Colonic mucosa (tissue), 4 donors: Measurements from ENCODE around the gene TMEM132E. TPM values are rescaled to one million over a fixed set of nuclear protein-coding genes. Genes with fewer than 3 reads are reported as not detected.

Source experiments
- DNase-seq: peaks from one replicate; pipeline ENCODE4 v3.0.0-alpha.2; 2020
- H3K27ac ChIP-seq: fragments of 200-600 bp; one replicate; pipeline ENCODE4 v1.8.0; 2021
- H3K27me3 ChIP-seq: fragments of 200-600 bp; one replicate; pipeline ENCODE4 v1.8.0; 2021
- H3K36me3 ChIP-seq: fragments of 200-600 bp; one replicate; pipeline ENCODE4 v1.8.0; 2021
- H3K4me1 ChIP-seq: fragments of 200-600 bp; one replicate; pipeline ENCODE4 v1.8.0; 2021; ENCODE audit warnings: mild to moderate bottlenecking
- H3K4me3 ChIP-seq: fragments of 200-600 bp; one replicate; pipeline ENCODE4 v1.8.0; 2021
- H3K9ac ChIP-seq, 2 donors: one replicate each; pipeline ENCODE4 v1.7.0; 2013; ENCODE audit warnings: control low read depth in 2 of 2, low read depth in 2 of 2, low read length in 2 of 2
- H3K9me3 ChIP-seq: fragments of 200-600 bp; one replicate; pipeline ENCODE4 v1.8.0; 2021
- CTCF ChIP-seq: fragments of 200-600 bp; IDR thresholded peaks from one replicate; pipeline ENCODE4 v1.8.0; 2022; ENCODE audit warnings: antibody characterized with exemption, mild to moderate bottlenecking
- intact Hi-C: fragments of 100-400 bp; cut with DNase I; formaldehyde crosslinking; loops from one replicate; pipeline ENCODE4 v1.14.1; 2022
- total RNA-seq, 2 donors: library from RNA; stranded (reverse); fragmentation: NEBNext Ultra II Directional in 1 of 2; extraction: Animal tissue kit (Norgen Biotek cat#: 25700) in 1 of 2; gene quantifications; one replicate each; pipeline ENCODE4 v1.2.1, GENCODE V29; 2021
- donor health status: healthy.
- donor health status: DM: no; HTN: no; CAD: no.
- donor health status: DM: no; HTN: no; CAD: no.

The TMEM132E gene
- total RNA-seq, 2 donors from 2014 or later = 0.10 to 0.11 TPM

GRCh38 chr17:34592002-34592401, 12.6 kb downstream of the TMEM132E start:
- H3K27ac ChIP-seq = no peak overlapping the region
- H3K27me3 ChIP-seq = no peaks in the 10 kb centered on the region
- intact Hi-C loops = no loop called here

GRCh38 chr17:34596920-34597319, 17.5 kb downstream of the TMEM132E start:
- no peaks in the 10 kb centered on the region for H3K36me3 ChIP-seq
- H3K4me3 ChIP-seq = no peak overlapping the region
- no peaks in the 10 kb centered on the region for H3K9me3 ChIP-seq
- intact Hi-C loops = no loop called here
- no peak for TF ChIP-seq CTCF
- H3K27ac ChIP-seq = no peak overlapping the region
- no peak for DNase-seq
- H3K4me1 ChIP-seq = no peaks in the 10 kb centered on the region
- no peak overlapping the region for H3K9ac ChIP-seq
- H3K27me3 ChIP-seq = no peaks in the 10 kb centered on the region

More at GRCh38 chr17:34592002-34592401, 12.6 kb downstream of the TMEM132E start:
- H3K9ac ChIP-seq = no peak overlapping the region
- no peak overlapping the region for H3K4me3 ChIP-seq
- H3K36me3 ChIP-seq = no peaks in the 10 kb centered on the region
- no peak for DNase-seq
- H3K4me1 ChIP-seq = no peaks in the 10 kb centered on the region
- no peak for TF ChIP-seq CTCF
- no peaks in the 10 kb centered on the region for H3K9me3 ChIP-seq

DNA sequence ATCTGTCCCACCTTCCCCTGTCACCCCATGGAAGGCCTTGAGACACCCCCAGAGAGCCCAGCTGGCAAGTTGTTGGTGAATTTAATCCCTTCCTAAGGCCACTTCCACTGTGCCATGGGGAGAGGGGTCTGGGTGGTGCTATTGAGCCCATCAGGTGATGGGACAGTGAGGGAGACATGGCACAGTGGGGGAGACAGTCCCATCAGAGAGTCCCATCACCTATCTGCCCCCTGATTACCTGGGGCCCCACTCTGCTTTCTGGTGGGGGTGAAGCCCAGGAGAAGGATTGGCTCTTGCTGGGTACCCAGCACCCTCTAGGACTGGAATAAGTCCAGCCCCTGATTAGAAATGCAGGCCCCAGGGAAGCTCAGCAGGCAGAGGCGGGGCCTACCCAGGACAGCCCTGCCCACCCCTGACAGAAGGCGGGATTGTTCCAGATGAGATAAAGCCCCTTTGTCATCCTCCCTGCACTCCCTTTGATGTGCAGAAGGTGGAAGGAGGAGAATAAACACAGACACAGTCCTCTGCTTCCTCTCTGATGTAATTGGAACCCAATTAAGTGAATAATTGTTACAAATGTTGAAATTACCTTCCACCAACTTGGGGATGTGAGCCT, 18.9 kb downstream of the TMEM132E start:
- intact Hi-C loops = no loop called here
- TF ChIP-seq CTCF = no peak
- Histone ChIP-seq H3K4me1 (no peaks in the 10 kb centered on the region), H3K27me3 (no peaks in the 10 kb centered on the region), H3K4me3 (no peak overlapping the region), H3K36me3 (no peaks in the 10 kb centered on the region), H3K9me3 (no peaks in the 10 kb centered on the region), H3K27ac (no peak overlapping the region), H3K9ac (no peak overlapping the region)
- no peak for DNase-seq

GRCh38 chr17:34601416-34601815, 22.0 kb downstream of the TMEM132E start:
- Histone ChIP-seq H3K9me3 (no peaks in the 10 kb centered on the region), H3K9ac (no peak overlapping the region), H3K4me3 (no peak overlapping the region), H3K36me3 (no peaks in the 10 kb centered on the region), H3K4me1 (no peaks in the 10 kb centered on the region), H3K27ac (no peak overlapping the region), H3K27me3 (no peaks in the 10 kb centered on the region)
- DNase-seq = no peak
- intact Hi-C loops = no loop called here
- no peak for TF ChIP-seq CTCF

DNA sequence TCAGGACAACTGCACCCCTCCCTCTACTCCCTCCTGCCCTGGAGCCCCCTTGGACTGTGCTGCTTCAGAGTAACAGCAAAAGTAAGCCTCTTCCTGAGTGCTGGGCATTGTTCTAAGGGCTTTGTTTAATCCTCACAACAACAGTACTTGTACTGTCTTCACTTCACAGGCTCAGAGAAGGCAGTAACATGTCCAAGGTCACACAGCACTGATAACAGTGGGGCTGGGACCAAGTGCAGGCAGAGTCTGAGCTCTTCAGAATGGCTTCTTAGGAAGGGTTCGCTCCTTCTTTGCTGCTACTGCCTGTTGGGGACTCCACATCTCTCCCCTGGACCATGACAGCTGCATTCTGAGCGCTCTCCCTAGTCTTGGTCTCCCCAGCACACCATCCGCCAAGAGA, 24.6 kb downstream of the TMEM132E start:
- no peak overlapping the region for H3K4me3 ChIP-seq
- no peaks in the 10 kb centered on the region for H3K27me3 ChIP-seq
- no peak overlapping the region for H3K27ac ChIP-seq
- intact Hi-C loops = no loop called here
- no peaks in the 10 kb centered on the region for H3K36me3 ChIP-seq
- no peaks in the 10 kb centered on the region for H3K9me3 ChIP-seq
- DNase-seq = no peak
- no peaks in the 10 kb centered on the region for H3K4me1 ChIP-seq
- no peak for TF ChIP-seq CTCF
- H3K9ac ChIP-seq = no peak overlapping the region
